Measurements from ENCODE around the gene THOC2.

GRCh38 chrX:123773258-123773988, 40.6 kb upstream of the THOC2 start:
- no peak for TF ChIP-seq SIN3A (IDR thresholded peaks at IDR 0.05; ENCODE audit: borderline replicate concordance, insufficient read depth, low read length)
- no peak for TF ChIP-seq TAF1 (IDR thresholded peaks at IDR 0.05; ENCODE audit: borderline replicate concordance, insufficient read depth, low read length)

Data from PFSK-1 (cell line).